ENCODE data around the gene COX6A1. TPM values are rescaled to one million over a fixed set of nuclear protein-coding genes. Genes with fewer than 3 reads are reported as not detected.
A peak's percentile ranks its signal among the peaks of the same experiment; 100 is the strongest.

COX6A1 gene
- total and polyA plus RNA-seq, 2 of the 13 experiments (the other 11 are each of a cell fraction or from before 2014, with no cell fraction given): 542 to 673 TPM

DNA sequence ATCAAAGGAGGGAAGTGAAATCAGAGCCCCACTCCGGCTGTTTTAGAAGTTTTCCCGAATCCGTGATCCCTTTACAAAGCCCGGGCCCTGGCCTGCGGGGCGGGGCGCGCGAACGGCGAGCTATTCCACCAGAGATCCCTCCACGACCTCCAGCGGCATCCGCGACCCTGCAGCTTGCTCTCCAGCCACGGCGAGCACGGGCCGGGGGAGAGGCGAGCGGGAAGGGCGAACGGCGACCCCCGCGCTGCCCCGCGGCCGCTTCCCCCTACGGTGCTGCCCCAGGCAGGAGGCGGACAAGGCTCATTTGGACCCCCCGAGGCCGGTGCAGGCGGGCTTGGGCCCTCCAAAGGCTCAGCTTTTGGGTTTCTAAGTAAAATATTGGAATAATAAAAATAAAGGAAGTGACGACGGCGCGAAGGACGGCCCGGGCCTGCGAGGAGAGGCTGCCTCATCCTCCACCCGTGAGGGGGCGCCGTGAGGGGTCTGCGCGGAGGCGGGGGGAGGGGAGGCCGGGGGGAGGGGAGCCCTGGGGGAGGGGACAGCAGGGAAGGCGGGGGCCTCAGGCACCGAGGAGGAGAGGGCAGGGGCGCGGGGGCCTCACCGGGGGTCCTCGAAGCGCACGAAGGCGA is 31.0 kb downstream of the COX6A1 start (continued):
- TF ChIP-seq, protein P1, sequence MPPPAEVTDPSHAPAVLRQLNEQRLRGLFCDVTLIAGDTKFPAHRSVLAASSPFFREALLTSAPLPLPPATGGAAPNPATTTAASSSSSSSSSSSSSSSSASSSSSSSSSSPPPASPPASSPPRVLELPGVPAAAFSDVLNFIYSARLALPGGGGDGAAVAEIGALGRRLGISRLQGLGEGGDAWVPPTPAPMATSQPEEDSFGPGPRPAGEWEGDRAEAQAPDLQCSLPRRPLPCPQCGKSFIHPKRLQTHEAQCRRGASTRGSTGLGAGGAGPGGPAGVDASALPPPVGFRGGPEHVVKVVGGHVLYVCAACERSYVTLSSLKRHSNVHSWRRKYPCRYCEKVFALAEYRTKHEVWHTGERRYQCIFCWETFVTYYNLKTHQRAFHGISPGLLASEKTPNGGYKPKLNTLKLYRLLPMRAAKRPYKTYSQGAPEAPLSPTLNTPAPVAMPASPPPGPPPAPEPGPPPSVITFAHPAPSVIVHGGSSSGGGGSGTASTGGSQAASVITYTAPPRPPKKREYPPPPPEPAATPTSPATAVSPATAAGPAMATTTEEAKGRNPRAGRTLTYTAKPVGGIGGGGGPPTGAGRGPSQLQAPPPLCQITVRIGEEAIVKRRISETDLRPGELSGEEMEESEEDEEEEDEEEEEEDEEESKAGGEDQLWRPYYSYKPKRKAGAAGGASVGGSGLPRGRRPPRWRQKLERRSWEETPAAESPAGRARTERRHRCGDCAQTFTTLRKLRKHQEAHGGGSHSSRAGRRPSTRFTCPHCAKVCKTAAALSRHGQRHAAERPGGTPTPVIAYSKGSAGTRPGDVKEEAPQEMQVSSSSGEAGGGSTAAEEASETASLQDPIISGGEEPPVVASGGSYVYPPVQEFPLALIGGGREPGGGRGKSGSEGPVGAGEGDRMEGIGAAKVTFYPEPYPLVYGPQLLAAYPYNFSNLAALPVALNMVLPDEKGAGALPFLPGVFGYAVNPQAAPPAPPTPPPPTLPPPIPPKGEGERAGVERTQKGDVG (CRISPR knock-in tag; IDR thresholded peaks at IDR 0.05; ENCODE audit: borderline replicate concordance): no peak
- TF ChIP-seq TEAD3 (CRISPR knock-in tag; optimal IDR thresholded peaks at IDR 0.05; ENCODE audit: borderline replicate concordance): no peak
- TF ChIP-seq ZNF703 (CRISPR knock-in tag; IDR thresholded peaks at IDR 0.05; ENCODE audit: borderline replicate concordance): no peak
- peak; percentile 59 for TF ChIP-seq GABPB1 (CRISPR knock-in tag; IDR thresholded peaks at IDR 0.05)
- peak; percentile 63; the same call in 1 of the 2 replicates for TF ChIP-seq KDM2A (CRISPR knock-in tag; IDR thresholded peaks at IDR 0.05; ENCODE audit: borderline replicate concordance, low read depth)
- no peak for TF ChIP-seq ZEB1 (IDR thresholded peaks at IDR 0.05; ENCODE audit: insufficient replicate concordance, low read depth)
- TF ChIP-seq, protein P2, sequence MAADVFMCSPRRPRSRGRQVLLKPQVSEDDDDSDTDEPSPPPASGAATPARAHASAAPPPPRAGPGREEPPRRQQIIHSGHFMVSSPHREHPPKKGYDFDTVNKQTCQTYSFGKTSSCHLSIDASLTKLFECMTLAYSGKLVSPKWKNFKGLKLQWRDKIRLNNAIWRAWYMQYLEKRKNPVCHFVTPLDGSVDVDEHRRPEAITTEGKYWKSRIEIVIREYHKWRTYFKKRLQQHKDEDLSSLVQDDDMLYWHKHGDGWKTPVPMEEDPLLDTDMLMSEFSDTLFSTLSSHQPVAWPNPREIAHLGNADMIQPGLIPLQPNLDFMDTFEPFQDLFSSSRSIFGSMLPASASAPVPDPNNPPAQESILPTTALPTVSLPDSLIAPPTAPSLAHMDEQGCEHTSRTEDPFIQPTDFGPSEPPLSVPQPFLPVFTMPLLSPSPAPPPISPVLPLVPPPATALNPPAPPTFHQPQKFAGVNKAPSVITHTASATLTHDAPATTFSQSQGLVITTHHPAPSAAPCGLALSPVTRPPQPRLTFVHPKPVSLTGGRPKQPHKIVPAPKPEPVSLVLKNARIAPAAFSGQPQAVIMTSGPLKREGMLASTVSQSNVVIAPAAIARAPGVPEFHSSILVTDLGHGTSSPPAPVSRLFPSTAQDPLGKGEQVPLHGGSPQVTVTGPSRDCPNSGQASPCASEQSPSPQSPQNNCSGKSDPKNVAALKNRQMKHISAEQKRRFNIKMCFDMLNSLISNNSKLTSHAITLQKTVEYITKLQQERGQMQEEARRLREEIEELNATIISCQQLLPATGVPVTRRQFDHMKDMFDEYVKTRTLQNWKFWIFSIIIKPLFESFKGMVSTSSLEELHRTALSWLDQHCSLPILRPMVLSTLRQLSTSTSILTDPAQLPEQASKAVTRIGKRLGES (CRISPR knock-in tag; IDR thresholded peaks at IDR 0.05; ENCODE audit: borderline replicate concordance): no peak
- no peak for TF ChIP-seq MEIS2 (CRISPR knock-in tag; IDR thresholded peaks at IDR 0.05)
- TF ChIP-seq HDAC2 (CRISPR knock-in tag; IDR thresholded peaks at IDR 0.05): no peak
- TF ChIP-seq, protein P3, sequence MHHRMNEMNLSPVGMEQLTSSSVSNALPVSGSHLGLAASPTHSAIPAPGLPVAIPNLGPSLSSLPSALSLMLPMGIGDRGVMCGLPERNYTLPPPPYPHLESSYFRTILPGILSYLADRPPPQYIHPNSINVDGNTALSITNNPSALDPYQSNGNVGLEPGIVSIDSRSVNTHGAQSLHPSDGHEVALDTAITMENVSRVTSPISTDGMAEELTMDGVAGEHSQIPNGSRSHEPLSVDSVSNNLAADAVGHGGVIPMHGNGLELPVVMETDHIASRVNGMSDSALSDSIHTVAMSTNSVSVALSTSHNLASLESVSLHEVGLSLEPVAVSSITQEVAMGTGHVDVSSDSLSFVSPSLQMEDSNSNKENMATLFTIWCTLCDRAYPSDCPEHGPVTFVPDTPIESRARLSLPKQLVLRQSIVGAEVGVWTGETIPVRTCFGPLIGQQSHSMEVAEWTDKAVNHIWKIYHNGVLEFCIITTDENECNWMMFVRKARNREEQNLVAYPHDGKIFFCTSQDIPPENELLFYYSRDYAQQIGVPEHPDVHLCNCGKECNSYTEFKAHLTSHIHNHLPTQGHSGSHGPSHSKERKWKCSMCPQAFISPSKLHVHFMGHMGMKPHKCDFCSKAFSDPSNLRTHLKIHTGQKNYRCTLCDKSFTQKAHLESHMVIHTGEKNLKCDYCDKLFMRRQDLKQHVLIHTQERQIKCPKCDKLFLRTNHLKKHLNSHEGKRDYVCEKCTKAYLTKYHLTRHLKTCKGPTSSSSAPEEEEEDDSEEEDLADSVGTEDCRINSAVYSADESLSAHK (CRISPR knock-in tag; IDR thresholded peaks at IDR 0.05; ENCODE audit: borderline replicate concordance): no peak
- no peak for TF ChIP-seq POLR2G (IDR thresholded peaks at IDR 0.05; ENCODE audit: low read depth, low read length)
- TF ChIP-seq, protein P4, sequence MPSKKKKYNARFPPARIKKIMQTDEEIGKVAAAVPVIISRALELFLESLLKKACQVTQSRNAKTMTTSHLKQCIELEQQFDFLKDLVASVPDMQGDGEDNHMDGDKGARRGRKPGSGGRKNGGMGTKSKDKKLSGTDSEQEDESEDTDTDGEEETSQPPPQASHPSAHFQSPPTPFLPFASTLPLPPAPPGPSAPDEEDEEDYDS (CRISPR knock-in tag; IDR thresholded peaks at IDR 0.05): no peak
- TF ChIP-seq ZFX (CRISPR knock-in tag; IDR thresholded peaks at IDR 0.05; ENCODE audit: low read depth): 0 out of 2 replicates have a peak, but pooled peaks have one; percentile 39
- TF ChIP-seq, protein P5, sequence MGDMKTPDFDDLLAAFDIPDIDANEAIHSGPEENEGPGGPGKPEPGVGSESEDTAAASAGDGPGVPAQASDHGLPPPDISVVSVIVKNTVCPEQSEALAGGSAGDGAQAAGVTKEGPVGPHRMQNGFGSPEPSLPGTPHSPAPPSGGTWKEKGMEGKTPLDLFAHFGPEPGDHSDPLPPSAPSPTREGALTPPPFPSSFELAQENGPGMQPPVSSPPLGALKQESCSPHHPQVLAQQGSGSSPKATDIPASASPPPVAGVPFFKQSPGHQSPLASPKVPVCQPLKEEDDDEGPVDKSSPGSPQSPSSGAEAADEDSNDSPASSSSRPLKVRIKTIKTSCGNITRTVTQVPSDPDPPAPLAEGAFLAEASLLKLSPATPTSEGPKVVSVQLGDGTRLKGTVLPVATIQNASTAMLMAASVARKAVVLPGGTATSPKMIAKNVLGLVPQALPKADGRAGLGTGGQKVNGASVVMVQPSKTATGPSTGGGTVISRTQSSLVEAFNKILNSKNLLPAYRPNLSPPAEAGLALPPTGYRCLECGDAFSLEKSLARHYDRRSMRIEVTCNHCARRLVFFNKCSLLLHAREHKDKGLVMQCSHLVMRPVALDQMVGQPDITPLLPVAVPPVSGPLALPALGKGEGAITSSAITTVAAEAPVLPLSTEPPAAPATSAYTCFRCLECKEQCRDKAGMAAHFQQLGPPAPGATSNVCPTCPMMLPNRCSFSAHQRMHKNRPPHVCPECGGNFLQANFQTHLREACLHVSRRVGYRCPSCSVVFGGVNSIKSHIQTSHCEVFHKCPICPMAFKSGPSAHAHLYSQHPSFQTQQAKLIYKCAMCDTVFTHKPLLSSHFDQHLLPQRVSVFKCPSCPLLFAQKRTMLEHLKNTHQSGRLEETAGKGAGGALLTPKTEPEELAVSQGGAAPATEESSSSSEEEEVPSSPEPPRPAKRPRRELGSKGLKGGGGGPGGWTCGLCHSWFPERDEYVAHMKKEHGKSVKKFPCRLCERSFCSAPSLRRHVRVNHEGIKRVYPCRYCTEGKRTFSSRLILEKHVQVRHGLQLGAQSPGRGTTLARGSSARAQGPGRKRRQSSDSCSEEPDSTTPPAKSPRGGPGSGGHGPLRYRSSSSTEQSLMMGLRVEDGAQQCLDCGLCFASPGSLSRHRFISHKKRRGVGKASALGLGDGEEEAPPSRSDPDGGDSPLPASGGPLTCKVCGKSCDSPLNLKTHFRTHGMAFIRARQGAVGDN (CRISPR knock-in tag; IDR thresholded peaks at IDR 0.05): no peak; the same call in 1 of the 2 replicates
- no peak for TF ChIP-seq ZNF746 (CRISPR knock-in tag; IDR thresholded peaks at IDR 0.05)

Measured in HepG2 (cell line).